ENCODE results near the gene MYBBP1A.
A peak's percentile ranks its signal among the peaks of the same experiment; 100 is the strongest.
"Not testable (repeated sequence)": the region's sequence is repeated elsewhere in the genome, so short reads cannot be mapped to it uniquely, and the experiment has no call there.

Gene MYBBP1A, protein sequence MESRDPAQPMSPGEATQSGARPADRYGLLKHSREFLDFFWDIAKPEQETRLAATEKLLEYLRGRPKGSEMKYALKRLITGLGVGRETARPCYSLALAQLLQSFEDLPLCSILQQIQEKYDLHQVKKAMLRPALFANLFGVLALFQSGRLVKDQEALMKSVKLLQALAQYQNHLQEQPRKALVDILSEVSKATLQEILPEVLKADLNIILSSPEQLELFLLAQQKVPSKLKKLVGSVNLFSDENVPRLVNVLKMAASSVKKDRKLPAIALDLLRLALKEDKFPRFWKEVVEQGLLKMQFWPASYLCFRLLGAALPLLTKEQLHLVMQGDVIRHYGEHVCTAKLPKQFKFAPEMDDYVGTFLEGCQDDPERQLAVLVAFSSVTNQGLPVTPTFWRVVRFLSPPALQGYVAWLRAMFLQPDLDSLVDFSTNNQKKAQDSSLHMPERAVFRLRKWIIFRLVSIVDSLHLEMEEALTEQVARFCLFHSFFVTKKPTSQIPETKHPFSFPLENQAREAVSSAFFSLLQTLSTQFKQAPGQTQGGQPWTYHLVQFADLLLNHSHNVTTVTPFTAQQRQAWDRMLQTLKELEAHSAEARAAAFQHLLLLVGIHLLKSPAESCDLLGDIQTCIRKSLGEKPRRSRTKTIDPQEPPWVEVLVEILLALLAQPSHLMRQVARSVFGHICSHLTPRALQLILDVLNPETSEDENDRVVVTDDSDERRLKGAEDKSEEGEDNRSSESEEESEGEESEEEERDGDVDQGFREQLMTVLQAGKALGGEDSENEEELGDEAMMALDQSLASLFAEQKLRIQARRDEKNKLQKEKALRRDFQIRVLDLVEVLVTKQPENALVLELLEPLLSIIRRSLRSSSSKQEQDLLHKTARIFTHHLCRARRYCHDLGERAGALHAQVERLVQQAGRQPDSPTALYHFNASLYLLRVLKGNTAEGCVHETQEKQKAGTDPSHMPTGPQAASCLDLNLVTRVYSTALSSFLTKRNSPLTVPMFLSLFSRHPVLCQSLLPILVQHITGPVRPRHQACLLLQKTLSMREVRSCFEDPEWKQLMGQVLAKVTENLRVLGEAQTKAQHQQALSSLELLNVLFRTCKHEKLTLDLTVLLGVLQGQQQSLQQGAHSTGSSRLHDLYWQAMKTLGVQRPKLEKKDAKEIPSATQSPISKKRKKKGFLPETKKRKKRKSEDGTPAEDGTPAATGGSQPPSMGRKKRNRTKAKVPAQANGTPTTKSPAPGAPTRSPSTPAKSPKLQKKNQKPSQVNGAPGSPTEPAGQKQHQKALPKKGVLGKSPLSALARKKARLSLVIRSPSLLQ (N-terminal part only)

GRCh38 chr17:4554997-4555799, at the start of gene MYBBP1A:
MYBBP1A (minus strand) TSS chr17:4555384; CDS start chr17:4555324, 60 bp downstream.
- DNase-seq, result peak; percentile 28 to 96 (median 92)

- DNase-seq, result not testable (repeated sequence)
Measured at GRCh38 chr17:4604736-4605135, 49.6 kb upstream of the MYBBP1A start.

GRCh38 chr17:4604111-4604644, 49.0 kb upstream of the MYBBP1A start:
- peak in 2 of 58 donors; percentile 6 to 7 for DNase-seq

GRCh38 chr17:4602041-4602440, 46.9 kb upstream of the MYBBP1A start:
- DNase-seq, result no peak

DNA sequence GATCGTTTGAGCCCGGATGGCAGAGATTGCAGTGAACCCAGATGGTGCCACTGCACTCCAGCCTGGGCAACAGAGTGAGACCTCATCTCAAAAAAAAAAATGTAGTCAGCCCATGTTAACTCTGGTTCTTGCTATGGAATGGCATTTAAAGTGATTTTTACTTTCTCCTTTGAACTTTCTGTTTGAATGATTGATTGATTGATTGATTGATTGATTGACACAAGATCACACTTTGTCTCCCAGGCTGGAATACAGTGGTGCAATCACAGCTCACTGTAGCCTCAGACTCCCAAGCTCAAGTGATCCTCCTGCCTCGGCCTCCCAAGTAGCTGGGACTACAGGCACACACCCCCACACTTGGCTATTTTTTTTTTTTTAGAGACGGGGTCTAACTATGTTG, 46.1 kb upstream of the MYBBP1A start:
- no peak for DNase-seq

GRCh38 chr17:4600563-4600962, 45.4 kb upstream of the MYBBP1A start:
- DNase-seq, result no peak

GRCh38 chr17:4599505-4600281, 44.5 kb upstream of the MYBBP1A start:
- no peak for DNase-seq

GRCh38 chr17:4598776-4599504, 43.8 kb upstream of the MYBBP1A start:
- no peak for DNase-seq

- DNase-seq, result no peak
Measured at GRCh38 chr17:4597975-4598374, 42.8 kb upstream of the MYBBP1A start.

GRCh38 chr17:4596636-4597380, 41.6 kb upstream of the MYBBP1A start:
- no peak for DNase-seq

GRCh38 chr17:4595685-4596342, 40.6 kb upstream of the MYBBP1A start:
- not testable (repeated sequence) for DNase-seq

GRCh38 chr17:4594931-4595684, 39.9 kb upstream of the MYBBP1A start:
- DNase-seq, result peak in 2 of 58 donors; percentile 4 to 5

DNA sequence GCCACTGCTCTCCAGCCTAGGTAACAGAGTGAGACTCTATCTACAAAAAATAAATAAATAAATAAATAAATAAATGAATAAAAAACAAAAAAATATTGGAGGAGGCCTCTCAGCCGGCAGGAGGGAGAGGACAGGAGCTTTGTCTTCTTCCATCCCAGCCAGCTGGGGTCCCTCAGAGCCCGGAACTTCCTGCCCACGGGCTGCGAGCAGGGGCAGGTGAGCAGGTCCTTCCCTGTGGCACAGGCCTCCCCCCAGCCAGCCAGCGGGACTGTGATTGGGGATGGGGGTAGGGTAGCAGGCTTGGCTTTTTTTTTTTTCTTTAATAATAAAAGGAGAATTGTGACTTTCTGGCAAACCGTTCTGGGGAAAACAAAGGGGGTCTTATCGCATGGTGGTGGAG, 39.2 kb upstream of the MYBBP1A start:
- no peak for DNase-seq

GRCh38 chr17:4593021-4593421, 37.8 kb upstream of the MYBBP1A start:
- DNase-seq, result no peak

DNA sequence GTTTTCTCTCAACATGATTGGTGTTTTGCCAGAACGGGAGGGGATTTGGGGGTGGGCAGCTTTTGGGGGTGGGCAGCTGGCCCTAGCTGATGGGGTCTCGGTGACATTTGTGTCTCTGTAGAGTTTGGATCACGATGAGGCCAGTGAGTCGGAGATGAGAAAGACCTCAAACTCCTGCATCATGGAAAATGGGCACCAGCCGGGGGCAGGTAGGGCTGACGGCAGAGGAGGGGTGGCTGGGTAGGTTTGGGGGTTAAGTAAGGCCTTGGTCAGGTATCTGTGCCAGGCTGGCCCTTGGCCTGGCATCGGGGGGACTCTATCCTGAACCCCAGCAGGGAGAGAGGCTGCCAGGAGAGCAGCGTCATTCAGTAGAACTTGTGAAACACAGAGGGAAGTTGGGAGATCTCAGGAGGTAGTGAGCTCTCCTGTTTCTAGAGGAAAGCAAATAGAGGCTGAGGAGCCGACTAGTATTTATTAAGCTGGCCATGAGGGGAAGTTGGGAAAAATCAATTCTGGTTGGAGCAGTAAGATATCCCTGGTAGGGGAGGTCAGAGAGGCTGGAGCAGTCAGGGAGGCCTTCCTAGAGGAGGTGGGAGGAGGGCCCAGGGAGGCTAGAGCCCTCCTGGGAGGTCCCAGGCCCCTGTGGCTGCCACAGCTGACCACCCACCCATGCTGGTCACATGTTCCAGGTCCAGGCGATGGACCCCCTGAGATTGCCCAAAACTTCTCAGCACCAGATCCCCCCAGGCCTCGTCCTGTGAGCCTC, 37.2 kb upstream of the MYBBP1A start:
- no peak for DNase-seq

DNA sequence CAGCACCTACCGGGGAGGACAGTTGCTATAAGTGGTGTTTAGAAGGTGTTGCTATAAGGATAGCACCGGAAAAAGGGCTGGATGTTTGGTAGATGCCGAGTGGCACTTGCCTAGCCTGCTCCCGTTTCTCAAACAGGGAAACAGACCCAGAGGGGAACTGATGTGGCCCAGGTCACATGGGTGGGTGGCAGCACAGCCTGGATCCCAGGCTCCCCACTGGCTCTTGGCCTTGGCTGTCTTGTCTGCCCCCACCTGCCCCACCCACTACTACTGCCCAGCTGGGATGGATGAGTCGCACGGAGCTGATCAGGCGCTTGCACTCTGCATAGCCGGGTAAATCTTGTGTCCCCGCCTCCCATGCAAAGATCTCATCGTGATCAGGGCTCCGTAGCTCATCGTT, 36.3 kb upstream of the MYBBP1A start:
- DNase-seq, result peak in 3 of 58 donors; percentile 11 to 31 (median 14)

All from anterior cingulate cortex (tissue), 58 donors.